H9 (cell line): Measurements from ENCODE around the gene DCXR. TPM values are rescaled to one million over a fixed set of nuclear protein-coding genes. Genes with fewer than 3 reads are reported as not detected.

Experiments
- DNase-seq: peaks from one replicate; pipeline ENCODE4 v3.0.0-alpha.2; 2017
- H2AFZ ChIP-seq: one replicate; pipeline ENCODE4 v1.6.1; 2013; ENCODE audit warnings: mild to moderate bottlenecking, low read length, control low read depth, moderate library complexity
- H2AK5ac ChIP-seq: 2 replicates; pipeline ENCODE4 v1.6.1; 2013; ENCODE audit warnings: low read length, control low read depth, mixed read lengths; ENCODE audit not compliant: insufficient read length
- H2BK120ac ChIP-seq: one replicate; pipeline ENCODE4 v1.6.1; 2013; ENCODE audit warnings: low read depth, mild to moderate bottlenecking, low read length, control low read depth, inconsistent platforms; ENCODE audit not compliant: poor library complexity, severe bottlenecking
- H2BK12ac ChIP-seq: 2 replicates; pipeline ENCODE4 v1.6.1; 2013; ENCODE audit warnings: low read length, control low read depth, mixed read lengths, low read depth; ENCODE audit not compliant: insufficient read length
- H2BK15ac ChIP-seq: 2 replicates; pipeline ENCODE4 v1.6.1; 2013; ENCODE audit warnings: low read depth, low read length, control low read depth
- H2BK20ac ChIP-seq: one replicate; pipeline ENCODE4 v1.6.1; 2013; ENCODE audit warnings: low read depth, mild to moderate bottlenecking, low read length, control low read depth, inconsistent platforms; ENCODE audit not compliant: poor library complexity, severe bottlenecking
- H2BK5ac ChIP-seq: 2 replicates; pipeline ENCODE4 v1.6.1; 2013; ENCODE audit warnings: low read length, control low read depth, mixed read lengths; ENCODE audit not compliant: insufficient read length
- H3K14ac ChIP-seq: 2 replicates; pipeline ENCODE4 v1.6.1; 2013; ENCODE audit warnings: low read length, control low read depth; ENCODE audit not compliant: insufficient read depth
- H3K18ac ChIP-seq: 2 replicates; pipeline ENCODE4 v1.6.1; 2013; ENCODE audit warnings: low read depth, mild to moderate bottlenecking, mixed read lengths, low read length, control low read depth; ENCODE audit not compliant: insufficient read length
- H3K23ac ChIP-seq: 2 replicates; pipeline ENCODE4 v1.6.1; 2013; ENCODE audit warnings: low read length, control low read depth, mixed read lengths, low read depth; ENCODE audit not compliant: insufficient read length
- H3K23me2 ChIP-seq: 2 replicates; pipeline ENCODE4 v1.6.1; 2013; ENCODE audit warnings: low read depth, mild to moderate bottlenecking, mixed read lengths, low read length, control low read depth; ENCODE audit not compliant: insufficient read length, poor library complexity, severe bottlenecking
- H3K27ac ChIP-seq: 2 replicates; pipeline ENCODE4 v1.5.1; 2013; ENCODE audit warnings: low read length, control low read depth, mixed read lengths, low read depth; ENCODE audit not compliant: insufficient read length
- H3K27me3 ChIP-seq: 2 replicates; pipeline ENCODE4 v1.6.1; 2013; ENCODE audit warnings: low read length, control low read depth, inconsistent platforms; ENCODE audit not compliant: insufficient read depth
- H3K4ac ChIP-seq: 2 replicates; pipeline ENCODE4 v1.6.1; 2013; ENCODE audit warnings: low read depth, mild to moderate bottlenecking, control low read depth, inconsistent platforms, low read length, moderate library complexity
- H3K4me1 ChIP-seq: 2 replicates; pipeline ENCODE4 v1.6.1; 2013; ENCODE audit warnings: low read length, control low read depth, inconsistent platforms; ENCODE audit not compliant: insufficient read depth
- H3K4me2 ChIP-seq: 2 replicates; pipeline ENCODE4 v1.6.1; 2013; ENCODE audit warnings: low read length, control low read depth, mixed read lengths; ENCODE audit not compliant: insufficient read length, insufficient read depth
- H3K56ac ChIP-seq: 2 replicates; pipeline ENCODE4 v1.6.1; 2013; ENCODE audit warnings: low read depth, mild to moderate bottlenecking, mixed read lengths, low read length, control low read depth; ENCODE audit not compliant: insufficient read length
- H3K79me1 ChIP-seq: 2 replicates; pipeline ENCODE4 v1.6.1; 2013; ENCODE audit warnings: low read depth, mild to moderate bottlenecking, moderate library complexity, low read length, control low read depth, inconsistent platforms; ENCODE audit not compliant: insufficient read depth, poor library complexity, severe bottlenecking
- H3K79me2 ChIP-seq: 2 replicates; pipeline ENCODE4 v1.6.1; 2013; ENCODE audit warnings: low read length, control low read depth, inconsistent platforms; ENCODE audit not compliant: insufficient read depth
- H3K9ac ChIP-seq: 2 replicates; pipeline ENCODE4 v1.6.1; 2013; ENCODE audit warnings: low read length, control low read depth, mixed read lengths; ENCODE audit not compliant: insufficient read length; ENCODE audit errors: extremely low read depth
- H3K9me3 ChIP-seq: one replicate; pipeline ENCODE4 v1.6.1; 2013; ENCODE audit warnings: low read depth, low read length, inconsistent platforms; ENCODE audit not compliant: control insufficient read depth
- H3T11ph ChIP-seq: one replicate; pipeline ENCODE4 v1.6.1; 2013; ENCODE audit warnings: mild to moderate bottlenecking, low read length, control low read depth, inconsistent platforms
- H4K20me1 ChIP-seq: one replicate; pipeline ENCODE4 v1.6.1; 2013; ENCODE audit not compliant: control insufficient read depth, insufficient read length, insufficient read depth
- H4K5ac ChIP-seq: 2 replicates; pipeline ENCODE4 v1.6.1; 2013; ENCODE audit warnings: low read depth, mild to moderate bottlenecking, mixed read lengths, low read length, control low read depth; ENCODE audit not compliant: insufficient read length
- H4K8ac ChIP-seq: replicated peaks from 2 replicates; pipeline ENCODE4 v1.6.1; 2013; ENCODE audit warnings: low read length, control low read depth, mixed read lengths, low read depth; ENCODE audit not compliant: insufficient read length
- H4K91ac ChIP-seq: 2 replicates; pipeline ENCODE4 v1.6.1; 2013; ENCODE audit warnings: low read depth, mild to moderate bottlenecking, moderate library complexity, mixed read lengths, low read length, control low read depth; ENCODE audit not compliant: insufficient read length
- H3K27ac Mint-ChIP-seq, 3 experiments: 2 replicates in 2 of 3; 3 replicates in 1 of 3; pipeline ENCODE4 v1.8.0; 2020 to 2021; ENCODE audit warnings: mixed read lengths in 3 of 3, mild to moderate bottlenecking in 1 of 3, moderate library complexity in 1 of 3
- H3K27me3 Mint-ChIP-seq: 2 replicates; pipeline ENCODE4 v1.8.0; 2021; ENCODE audit warnings: low read depth, mild to moderate bottlenecking, moderate library complexity, mixed read lengths
- H3K36me3 Mint-ChIP-seq, 3 experiments: 2 replicates in 2 of 3; 3 replicates in 1 of 3; pipeline ENCODE4 v1.8.0; 2020 to 2021; ENCODE audit warnings: low read depth in 3 of 3, mixed read lengths in 3 of 3; ENCODE audit not compliant: insufficient read depth in 1 of 3
- H3K4me1 Mint-ChIP-seq, 2 experiments: 2 replicates each; pipeline ENCODE4 v1.8.0; 2020; ENCODE audit warnings: mixed read lengths in 2 of 2
- H3K4me3 Mint-ChIP-seq, 2 experiments: 2 replicates in 1 of 2; 3 replicates in 1 of 2; pipeline ENCODE4 v1.8.0; 2020 to 2021; ENCODE audit warnings: mild to moderate bottlenecking in 2 of 2, mixed read lengths in 2 of 2, moderate library complexity in 1 of 2
- H3K9me3 Mint-ChIP-seq, 2 experiments: 2 replicates in 1 of 2; 3 replicates in 1 of 2; pipeline ENCODE4 v1.8.0; 2020; ENCODE audit warnings: mild to moderate bottlenecking in 2 of 2, mixed read lengths in 2 of 2, moderate library complexity in 1 of 2
- CTCF ChIP-seq: fragments of 200-600 bp; sonication (generic); conservative IDR thresholded peaks from 3 replicates; pipeline ENCODE4 v1.8.0; 2021; ENCODE audit warnings: antibody characterized with exemption, mild to moderate bottlenecking
- WGBS: extraction: QIAGEN DNeasy Blood & Tissue Kit; methylation state at CpG from one replicate; pipeline ENCODE4 v1.1.7; 2013; ENCODE audit warnings: missing lambda C conversion rate, low lambda C conversion rate, mixed read lengths; ENCODE audit not compliant: insufficient read length; ENCODE audit errors: extremely low coverage; 5-methylcytosine and 5-hydroxymethylcytosine counted together
- total RNA-seq: library from RNA; stranded (reverse); gene quantifications from 2 replicates; pipeline ENCODE4 v1.2.1, GENCODE V29; 2021

The DCXR gene
- total RNA-seq, 1 experiment from 2014 or later = 93.6 TPM

GRCh38 chr17:82080048-82080788, 42.7 kb upstream of the DCXR start:
- no peak for DNase-seq
- Histone ChIP-seq H4K91ac (no peak overlapping the region), H4K8ac (no peak overlapping the region), H2BK15ac (no peak overlapping the region), H2BK5ac (no peak overlapping the region), H3K14ac (no peak overlapping the region), H2AK5ac (no peak overlapping the region), H2BK120ac (no peak overlapping the region), H2BK20ac (no peak overlapping the region), H3K79me2 (no peaks in the 10 kb centered on the region), H3K27ac (no peak overlapping the region), H3K56ac (no peak overlapping the region), H3K4me1 (no peaks in the 10 kb centered on the region), H3K27me3 (no peaks in the 10 kb centered on the region), H4K5ac (no peak overlapping the region), H3K18ac (no peak overlapping the region), H2AFZ (no peak overlapping the region), H3K4ac (no peak overlapping the region), H3K9me3 (no peaks in the 10 kb centered on the region), H3K23ac (no peak overlapping the region), H3K4me2 (no peak overlapping the region), H3K9ac (no peak overlapping the region), H3T11ph (no peak overlapping the region), H2BK12ac (no peak overlapping the region), H3K23me2 (no peaks in the 10 kb centered on the region), H4K20me1 (no peaks in the 10 kb centered on the region), H3K79me1 (no peaks in the 10 kb centered on the region)
- Mint-ChIP-seq H3K27ac (peak overlapping the region in 1 of 3 experiments; percentile 40; a peak in 1 of 7 replicates), H3K27me3 (peaks cover 6% of the 10 kb centered on the region), H3K9me3 (no peaks in the 10 kb centered on the region), H3K36me3 (peaks cover 24 to 58% (median 50%) of the 10 kb centered on the region in 3 experiments; a peak in 6 of 7 replicates), H3K4me1 (no peaks in the 10 kb centered on the region; a peak in 2 of 4 replicates), H3K4me3 (no peak overlapping the region)
- no CpG with 5 or more reads among the region's 36 CpGs for WGBS
- TF ChIP-seq CTCF = no peak
